Upper lobe of left lung (tissue), 4 donors: ENCODE measurements around the gene HNF1A.

Experiments used
- CTCF ChIP-seq, 6 experiments: fragments of 450-650 bp in 4 of 6; fragments of 200-600 bp in 2 of 6; sonication (generic) in 2 of 6; IDR thresholded peaks; one replicate each; pipeline ENCODE4 v1.5.1; 2016 to 2019; ENCODE audit warnings: antibody characterized with exemption in 6 of 6
- EP300 ChIP-seq, 4 donors: sonication (generic); formaldehyde crosslinking; IDR thresholded peaks; one replicate each; pipeline ENCODE4 v1.5.1; 2017; ENCODE audit warnings: antibody characterized with exemption in 4 of 4, control low read depth in 2 of 4
- POLR2A ChIP-seq, 4 donors: fragments of 450-650 bp; IDR thresholded peaks; one replicate each; pipeline ENCODE4 v1.5.1; 2016 to 2017; ENCODE audit warnings: antibody characterized with exemption in 4 of 4, mild to moderate bottlenecking in 2 of 4

GRCh38 chr12:120938496-120938895 is 39.8 kb upstream of the HNF1A start:
- TF ChIP-seq POLR2A (IDR thresholded peaks at IDR 0.05), result no peak
- TF ChIP-seq EP300 (IDR thresholded peaks at IDR 0.05), result no peak
- no peak for TF ChIP-seq CTCF (IDR thresholded peaks at IDR 0.05)
